Fibroblast of lung (primary cell): ENCODE data around the gene ADAMTS14.
"Not testable (repeated sequence)": the region's sequence is repeated elsewhere in the genome, so short reads cannot be mapped to it uniquely, and the experiment has no call there.

Source experiments
- CTCF ChIP-seq, 2 donors: IDR thresholded peaks in 1 of 2; conservative IDR thresholded peaks in 1 of 2; 1 replicate in 1 of 2; 2 replicates in 1 of 2; pipeline ENCODE4 v1.5.1; 2011 to 2012; ENCODE audit warnings: low read length in 2 of 2, control low read depth in 1 of 2, inconsistent platforms in 1 of 2, low read depth in 1 of 2, mild to moderate bottlenecking in 1 of 2
- EZH2 ChIP-seq: IDR thresholded peaks from 2 replicates; pipeline ENCODE4 v1.5.1; 2012; ENCODE audit warnings: low read length, control low read depth, mild to moderate bottlenecking; ENCODE audit errors: missing control alignments

GRCh38 chr10:70631735-70632134 lies 40.6 kb upstream of the ADAMTS14 start:
- TF ChIP-seq CTCF (conservative IDR thresholded peaks at IDR 0.05 in 1 of 2, IDR thresholded peaks at IDR 0.05 in 1 of 2; ENCODE audit: low read depth in 1 of 2, low read length in 2 of 2); EZH2: not testable (repeated sequence)
